Breast epithelium (tissue), 4 donors: ENCODE measurements around the gene HTN1. TPM values are rescaled to one million over a fixed set of nuclear protein-coding genes. Genes with fewer than 3 reads are reported as not detected.
"Not testable (repeated sequence)": the region's sequence is repeated elsewhere in the genome, so short reads cannot be mapped to it uniquely, and the experiment has no call there.

Experiments used
- DNase-seq, 2 donors: peaks; one replicate each; pipeline ENCODE4 v3.0.0-alpha.2; 2019; ENCODE audit warnings: low spot score in 2 of 2
- H3K27ac ChIP-seq, 2 donors: fragments of 200-600 bp; sonication (generic) in 1 of 2; one replicate each; pipeline ENCODE4 v1.5.1; 2016 to 2019; ENCODE audit warnings: mild to moderate bottlenecking in 1 of 2
- H3K27me3 ChIP-seq, 2 donors: fragments of 200-600 bp; sonication (generic) in 1 of 2; one replicate each; pipeline versions ENCODE4 v1.5.1 to v1.6.0; 2017 to 2019; ENCODE audit warnings: control low read depth in 1 of 2, mild to moderate bottlenecking in 1 of 2
- H3K36me3 ChIP-seq: fragments of 200-600 bp; one replicate; pipeline ENCODE4 v1.5.1; 2019
- H3K4me1 ChIP-seq, 2 donors: fragments of 200-600 bp; sonication (generic); one replicate each; pipeline ENCODE4 v1.5.1; 2016 to 2019; ENCODE audit warnings: control low read depth in 1 of 2
- H3K4me3 ChIP-seq, 3 donors: fragments of 200-600 bp; sonication (generic); 1 replicate in 2 of 3; 2 replicates in 1 of 3; pipeline ENCODE4 v1.5.1; 2016 to 2019; ENCODE audit warnings: mild to moderate bottlenecking in 3 of 3, moderate library complexity in 2 of 3
- H3K9me3 ChIP-seq, 2 donors: fragments of 200-600 bp; sonication (generic) in 1 of 2; one replicate each; pipeline ENCODE4 v1.5.1; 2016 to 2019; ENCODE audit warnings: control low read depth in 1 of 2
- POLR2A ChIP-seq: fragments of 450-650 bp; IDR thresholded peaks from one replicate; pipeline ENCODE4 v1.6.1; 2016; ENCODE audit warnings: antibody characterized with exemption, mild to moderate bottlenecking, moderate library complexity
- POLR2AphosphoS5 ChIP-seq, 3 donors: sonication (generic); formaldehyde crosslinking; IDR thresholded peaks; one replicate each; pipeline ENCODE4 v1.6.1; 2017; ENCODE audit warnings: antibody characterized with exemption in 3 of 3
- intact Hi-C: fragments of 100-400 bp; cut with DNase I; formaldehyde crosslinking; loops from one replicate; pipeline ENCODE4 v1.15.1; 2023; ENCODE audit warnings: low total_unique reads
- total RNA-seq, 3 donors: library from RNA; depleted of rRNA; stranded (reverse); fragments of >200 nt; gene quantifications; one replicate each; pipeline ENCODE4 v1.1.0, GENCODE V29; 2016
- TF ChIP-seq, protein P1 (sequence below), 3 donors: fragments of 450-650 bp; IDR thresholded peaks; one replicate each; pipeline ENCODE4 v1.5.1; 2016 to 2017; ENCODE audit warnings: antibody characterized with exemption in 3 of 3, mild to moderate bottlenecking in 3 of 3, moderate library complexity in 3 of 3

HTN1 gene
- total RNA-seq, 3 donors from 2014 or later: not detected

DNA sequence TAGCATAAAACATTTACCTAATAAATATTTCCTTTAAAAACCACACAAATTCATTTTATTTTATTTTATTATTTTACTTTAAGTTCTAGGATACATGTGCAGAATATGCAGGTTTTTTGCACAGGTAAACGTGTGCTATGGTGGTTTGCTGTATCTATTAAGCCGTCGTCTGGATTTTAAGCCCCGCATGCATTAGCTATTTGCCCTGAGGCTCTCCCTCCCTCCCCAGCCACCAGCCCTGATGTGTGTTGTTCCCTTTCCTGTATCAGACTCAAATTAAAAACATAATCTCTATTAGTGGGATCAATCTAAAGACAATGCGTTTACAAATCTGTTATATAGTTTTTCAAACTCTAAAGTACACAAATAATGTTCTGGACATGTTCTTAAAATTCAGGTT, 23.2 kb upstream of the HTN1 start:
- Histone ChIP-seq H3K27me3 (no peaks in the 10 kb centered on the region), H3K27ac (no peak overlapping the region), H3K4me1 (no peaks in the 10 kb centered on the region), H3K36me3 (no peaks in the 10 kb centered on the region), H3K9me3 (no peaks in the 10 kb centered on the region), H3K4me3 (no peak overlapping the region)
- intact Hi-C loops: no loop called here
- no peak for TF ChIP-seq POLR2A
- no peak for DNase-seq

DNA sequence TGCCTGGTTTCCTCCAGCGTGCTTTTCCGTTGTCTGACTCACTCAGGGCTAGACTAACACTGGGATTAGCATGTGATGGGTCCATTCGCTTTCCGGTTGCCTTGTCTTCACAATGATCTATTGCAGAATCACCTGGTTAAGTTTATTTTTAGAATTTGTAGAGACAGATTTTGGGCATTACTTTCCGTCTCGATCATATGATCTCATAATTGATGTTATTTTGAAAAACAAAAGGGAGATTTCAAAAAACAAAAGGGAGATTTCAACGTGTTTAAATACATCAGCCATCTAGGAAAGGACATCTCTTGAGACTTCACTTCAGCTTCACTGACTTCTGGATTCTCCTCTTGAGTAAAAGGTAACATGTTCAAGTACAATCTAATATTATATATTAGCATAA, 22.1 kb upstream of the HTN1 start, which contains the start of gene HTN3:
HTN3 (plus strand) TSS at position 301 of the 400 bp plus-strand sequence. CDS start 2,282 bp downstream, outside the sequence.
- DNase-seq, H3K9me3 ChIP-seq, H3K4me3 ChIP-seq, H3K27me3 ChIP-seq, H3K36me3 ChIP-seq, H3K27ac ChIP-seq, intact Hi-C loops, H3K4me1 ChIP-seq: not testable (repeated sequence)

DNA sequence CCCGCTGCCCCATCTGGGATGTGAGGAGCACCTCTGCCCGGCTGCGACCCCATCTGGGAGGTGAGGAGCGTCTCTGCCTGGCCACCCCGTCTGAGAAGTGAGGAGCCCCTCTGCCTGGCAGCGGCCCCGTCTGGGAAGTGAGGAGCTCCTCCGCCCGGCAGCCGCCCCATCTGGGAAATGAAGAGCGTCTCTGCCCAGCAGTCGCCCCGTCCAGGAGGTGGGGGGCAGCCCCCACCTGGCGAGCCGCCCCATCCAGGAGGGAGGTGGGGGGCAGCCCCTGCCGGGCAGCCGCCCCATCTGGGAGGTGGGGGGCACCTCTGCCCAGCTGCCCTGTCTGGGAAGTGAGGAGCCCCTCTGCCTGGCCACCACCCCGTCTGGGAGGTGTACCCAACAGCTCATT, 12.7 kb upstream of the HTN1 start:
- intact Hi-C loops, H3K27ac ChIP-seq, H3K36me3 ChIP-seq, H3K4me3 ChIP-seq, DNase-seq, H3K4me1 ChIP-seq, H3K27me3 ChIP-seq: not testable (repeated sequence)
- peaks cover 7 to 11% of the 10 kb centered on the region in 2 donors for H3K9me3 ChIP-seq

DNA sequence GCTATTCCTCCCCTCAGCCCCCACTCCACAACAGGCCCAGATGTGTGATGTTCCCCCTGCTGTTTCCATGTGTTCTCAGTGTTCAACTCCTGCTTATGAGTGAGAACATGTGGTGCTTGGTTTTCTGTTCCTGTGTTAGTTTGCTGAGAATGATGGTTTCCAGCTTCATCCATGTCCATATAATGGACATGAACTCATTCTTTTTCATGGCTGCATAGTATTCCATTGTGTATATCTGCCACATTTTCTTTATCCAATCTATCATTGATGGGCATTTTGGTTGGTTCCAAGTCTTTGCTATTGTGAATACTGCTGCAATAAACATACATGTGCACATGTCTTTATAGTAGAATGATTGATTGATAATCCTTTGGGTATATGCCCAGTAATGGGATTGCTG, 10.3 kb upstream of the HTN1 start:
- intact Hi-C loops, H3K4me3 ChIP-seq, H3K27ac ChIP-seq, H3K4me1 ChIP-seq, DNase-seq, H3K9me3 ChIP-seq, H3K36me3 ChIP-seq, H3K27me3 ChIP-seq: not testable (repeated sequence)

DNA sequence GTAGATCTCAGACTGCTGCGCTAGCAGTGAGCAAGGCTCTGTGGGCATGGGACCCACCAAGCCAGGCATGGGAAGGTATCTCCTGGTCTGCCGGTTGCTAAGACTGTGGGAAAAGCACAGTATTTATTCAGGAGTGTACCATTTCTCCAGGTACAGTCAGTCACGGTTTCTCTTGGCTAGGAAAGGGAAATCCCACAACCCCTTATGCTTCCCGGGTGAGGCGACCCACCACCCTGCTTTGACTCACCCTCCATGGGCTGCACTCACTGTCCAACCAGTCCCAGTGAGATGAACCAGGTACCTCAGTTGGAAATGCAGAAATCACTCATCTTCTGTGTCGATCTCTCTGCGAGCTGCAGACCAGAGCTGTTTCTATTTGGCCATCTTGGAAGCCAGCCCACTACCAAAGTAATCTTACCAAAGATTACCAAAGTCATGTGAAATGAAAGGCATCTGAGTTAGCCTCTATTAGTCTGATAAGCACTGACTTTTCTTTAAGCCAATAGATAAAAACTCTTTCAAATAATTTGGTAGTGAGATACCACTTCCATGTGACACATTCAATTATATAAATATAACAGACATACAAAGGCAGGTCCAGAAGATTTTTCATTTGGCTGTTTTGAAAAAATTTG, 8.5 kb upstream of the HTN1 start:
- Histone ChIP-seq H3K27me3 (no peaks in the 10 kb centered on the region), H3K36me3 (no peaks in the 10 kb centered on the region), H3K27ac (no peak overlapping the region), H3K9me3 (peaks cover 5 to 7% of the 10 kb centered on the region in 2 donors), H3K4me3 (no peak overlapping the region), H3K4me1 (no peaks in the 10 kb centered on the region)
- TF ChIP-seq POLR2AphosphoS5 (IDR thresholded peaks at IDR 0.05) (no peak), POLR2A (no peak)
- TF ChIP-seq, protein P1, sequence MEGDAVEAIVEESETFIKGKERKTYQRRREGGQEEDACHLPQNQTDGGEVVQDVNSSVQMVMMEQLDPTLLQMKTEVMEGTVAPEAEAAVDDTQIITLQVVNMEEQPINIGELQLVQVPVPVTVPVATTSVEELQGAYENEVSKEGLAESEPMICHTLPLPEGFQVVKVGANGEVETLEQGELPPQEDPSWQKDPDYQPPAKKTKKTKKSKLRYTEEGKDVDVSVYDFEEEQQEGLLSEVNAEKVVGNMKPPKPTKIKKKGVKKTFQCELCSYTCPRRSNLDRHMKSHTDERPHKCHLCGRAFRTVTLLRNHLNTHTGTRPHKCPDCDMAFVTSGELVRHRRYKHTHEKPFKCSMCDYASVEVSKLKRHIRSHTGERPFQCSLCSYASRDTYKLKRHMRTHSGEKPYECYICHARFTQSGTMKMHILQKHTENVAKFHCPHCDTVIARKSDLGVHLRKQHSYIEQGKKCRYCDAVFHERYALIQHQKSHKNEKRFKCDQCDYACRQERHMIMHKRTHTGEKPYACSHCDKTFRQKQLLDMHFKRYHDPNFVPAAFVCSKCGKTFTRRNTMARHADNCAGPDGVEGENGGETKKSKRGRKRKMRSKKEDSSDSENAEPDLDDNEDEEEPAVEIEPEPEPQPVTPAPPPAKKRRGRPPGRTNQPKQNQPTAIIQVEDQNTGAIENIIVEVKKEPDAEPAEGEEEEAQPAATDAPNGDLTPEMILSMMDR (IDR thresholded peaks at IDR 0.05): no peak
- intact Hi-C loops: no loop called here
- DNase-seq: no peak

DNA sequence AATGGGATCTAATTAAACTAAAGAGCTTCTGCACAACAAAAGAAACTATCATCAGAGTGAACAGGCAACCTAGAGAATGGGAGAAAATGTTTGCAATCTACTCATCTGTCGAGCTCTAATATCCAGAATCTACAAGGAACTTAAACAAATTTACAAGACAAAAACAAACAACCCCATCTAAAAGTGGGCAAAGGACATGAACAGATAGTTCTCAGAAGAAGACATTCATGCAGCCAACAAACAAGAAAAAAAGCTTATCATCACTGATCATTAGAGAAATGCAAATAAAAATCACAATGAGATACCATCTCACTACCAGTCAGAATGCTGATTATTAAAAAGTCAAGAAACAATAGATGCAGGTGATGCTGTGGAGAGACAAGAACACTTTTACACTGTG, 6.3 kb downstream of the HTN1 start:
- H3K27ac ChIP-seq, H3K9me3 ChIP-seq, DNase-seq, H3K4me1 ChIP-seq, H3K4me3 ChIP-seq, intact Hi-C loops, H3K27me3 ChIP-seq, H3K36me3 ChIP-seq: not testable (repeated sequence)

DNA sequence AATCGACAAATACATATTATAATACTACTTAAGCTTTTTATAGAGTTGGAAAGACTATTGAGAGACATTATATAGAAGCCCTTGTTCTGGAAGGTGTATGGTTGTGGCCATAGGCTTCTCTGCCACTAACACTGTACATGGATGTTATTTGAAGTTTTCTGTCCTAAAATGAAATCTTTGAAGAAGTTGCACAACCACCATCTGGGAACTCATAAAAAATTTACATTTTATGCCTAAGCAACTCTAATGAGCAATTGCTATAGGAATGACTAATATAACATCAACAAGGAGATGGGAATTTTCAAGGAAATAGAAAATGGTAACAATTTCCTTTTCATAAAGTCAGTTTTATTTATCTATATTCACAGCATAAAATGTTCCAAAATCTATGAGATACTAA, 7.4 kb downstream of the HTN1 start:
- Histone ChIP-seq H3K4me1 (no peaks in the 10 kb centered on the region), H3K4me3 (no peak overlapping the region), H3K9me3 (peaks cover 0 to 5% of the 10 kb centered on the region in 2 donors), H3K27me3 (no peaks in the 10 kb centered on the region), H3K36me3 (no peaks in the 10 kb centered on the region), H3K27ac (no peak overlapping the region)
- TF ChIP-seq, protein P1 (IDR thresholded peaks at IDR 0.05): no peak
- no peak for TF ChIP-seq POLR2A
- TF ChIP-seq POLR2AphosphoS5 (IDR thresholded peaks at IDR 0.05): no peak
- no peak for DNase-seq
- intact Hi-C loops: no loop called here

DNA sequence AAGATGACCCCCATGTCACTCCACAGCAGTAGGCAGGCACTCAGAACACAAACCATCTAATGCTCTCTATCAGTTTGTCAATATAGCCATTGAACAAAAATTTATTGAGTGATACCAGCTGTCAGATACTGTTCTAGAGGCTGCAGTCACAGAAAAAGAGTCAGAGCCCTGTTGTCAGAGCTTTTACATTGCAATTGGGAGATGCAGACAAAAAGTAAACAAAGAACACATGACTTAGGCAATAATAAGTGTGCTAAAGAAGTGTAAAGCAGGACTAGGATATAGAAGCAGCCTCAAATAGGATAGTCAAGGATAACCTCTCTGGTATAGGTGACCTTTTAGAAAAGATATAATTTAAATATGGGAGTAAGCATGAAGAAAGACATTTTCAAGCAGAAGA, 8.9 kb downstream of the HTN1 start:
- Histone ChIP-seq H3K36me3 (no peaks in the 10 kb centered on the region), H3K4me1 (no peaks in the 10 kb centered on the region), H3K27ac (no peak overlapping the region), H3K4me3 (no peak overlapping the region), H3K27me3 (no peaks in the 10 kb centered on the region), H3K9me3 (peaks cover 0 to 5% of the 10 kb centered on the region in 2 donors)
- TF ChIP-seq POLR2AphosphoS5 (IDR thresholded peaks at IDR 0.05): no peak
- no peak for DNase-seq
- intact Hi-C loops: no loop called here
